A549 (cell line): ENCODE measurements around the gene PAIP1. TPM values are rescaled to one million over a fixed set of nuclear protein-coding genes. Genes with fewer than 3 reads are reported as not detected.

ENCODE experiments used
- ATAC-seq, 2 experiments: fragments of 200-7000 bp in 1 of 2; fragments of >200 bp in 1 of 2; cut with Nextera tagmentation in 1 of 2; cut with Tn5 transposase in 1 of 2; 3 replicates each; pipeline versions ENCODE4 v1.8.0 to v1.9.1; 2018 to 2020; ENCODE audit warnings: mild to moderate bottlenecking in 1 of 2, moderate library complexity in 1 of 2
- CTCF ChIA-PET: fragments of 300-600 bp; sonication (Branson Sonifier 250); formaldehyde crosslinking; extraction: SDS; loops from one replicate; lab custom pipeline; 2021; ENCODE audit warnings: antibody characterized with exemption, inconsistent platforms; lab: Yijun Ruan, JAX
- POLR2A ChIA-PET: fragments of 350-600 bp; formaldehyde crosslinking; extraction: SDS; loops from one replicate; lab custom pipeline; 2021; ENCODE audit warnings: antibody characterized with exemption, inconsistent platforms; lab: Yijun Ruan, JAX
- DNase-seq, 2 experiments: peaks; one replicate each; pipeline versions ENCODE4 v3.0.0 to v3.0.0-alpha.2; 2011 to 2016; ENCODE audit warnings: low read depth in 1 of 2, low spot score in 1 of 2
- FAIRE-seq: peaks from 2 replicates; lab custom pipeline; 2011; peaks lifted over from hg19 to GRCh38; lab: Jason Lieb, UNC
- H3K27ac ChIP-seq, 2 experiments: fragments of >200 bp; sonication (Bioruptor Twin); formaldehyde crosslinking; 3 replicates each; pipeline ENCODE4 v1.5.1; 2016 to 2017
- H3K4me1 ChIP-seq: fragments of >200 bp; sonication (Bioruptor Twin); formaldehyde crosslinking; 3 replicates; pipeline ENCODE4 v1.6.1; 2016
- H3K4me2 ChIP-seq: fragments of >200 bp; sonication (Bioruptor Twin); formaldehyde crosslinking; 3 replicates; pipeline ENCODE4 v1.6.1; 2016
- H3K4me3 ChIP-seq: fragments of >200 bp; sonication (Bioruptor Twin); formaldehyde crosslinking; 3 replicates; pipeline ENCODE4 v1.5.1; 2016
- H3K9me3 ChIP-seq: fragments of >200 bp; sonication (Bioruptor Twin); formaldehyde crosslinking; 3 replicates; pipeline ENCODE4 v1.6.1; 2016
- BHLHE40 ChIP-seq: IDR thresholded peaks from 2 replicates; pipeline ENCODE4 v1.6.1; 2012; ENCODE audit warnings: low read depth, low read length, inconsistent platforms
- CEBPB ChIP-seq, 2 experiments: fragments of >200 bp in 1 of 2; sonication (Bioruptor Twin) in 1 of 2; formaldehyde crosslinking in 1 of 2; IDR thresholded peaks; 2 replicates each; pipeline ENCODE4 v1.6.1; 2012 to 2016
- CTCF ChIP-seq: fragments of >200 bp; sonication (Bioruptor Twin); formaldehyde crosslinking; IDR thresholded peaks from 3 replicates; pipeline ENCODE4 v1.5.1; 2016
- ELK1 ChIP-seq: fragments of 150-350 bp; IDR thresholded peaks from 2 replicates; pipeline ENCODE4 v1.6.1; 2014; ENCODE audit warnings: low read depth, mild to moderate bottlenecking, low read length
- ESRRA ChIP-seq: fragments of 150-350 bp; IDR thresholded peaks from 2 replicates; pipeline ENCODE4 v1.6.1; 2014; ENCODE audit warnings: mild to moderate bottlenecking, low read length, borderline replicate concordance
- FOSB ChIP-seq: fragments of 250-450 bp; sonication (Bioruptor Pico); IDR thresholded peaks from 2 replicates; pipeline ENCODE4 v1.5.0; 2020; ENCODE audit warnings: mild to moderate bottlenecking, moderate library complexity
- HES2 ChIP-seq: fragments of >200 bp; sonication (Bioruptor Twin); formaldehyde crosslinking; IDR thresholded peaks from 2 replicates; pipeline ENCODE4 v1.6.1; 2016
- HMGXB4 ChIP-seq: fragments of 250-450 bp; sonication (Bioruptor Pico); IDR thresholded peaks from 2 replicates; pipeline ENCODE4 v1.5.0; 2021; ENCODE audit warnings: mild to moderate bottlenecking, moderate library complexity, borderline replicate concordance
- MAFK ChIP-seq: fragments of 450-650 bp; IDR thresholded peaks from 2 replicates; pipeline ENCODE4 v1.6.1; 2014; ENCODE audit not compliant: partially characterized antibody
- MAX ChIP-seq: IDR thresholded peaks from 2 replicates; pipeline ENCODE4 v1.6.1; 2012
- MAZ ChIP-seq: fragments of 150-350 bp; IDR thresholded peaks from 2 replicates; pipeline ENCODE4 v1.6.1; 2014; ENCODE audit warnings: antibody characterized with exemption, low read depth, low read length, borderline replicate concordance
- PBX3 ChIP-seq: IDR thresholded peaks from 2 replicates; pipeline ENCODE4 v1.6.1; 2012
- PHF8 ChIP-seq: fragments of 200-600 bp; sonication (generic); IDR thresholded peaks from 2 replicates; pipeline ENCODE4 v1.6.1; 2016; ENCODE audit warnings: low read depth, mild to moderate bottlenecking, antibody characterized with exemption, moderate library complexity, borderline replicate concordance
- POLR2AphosphoS2 ChIP-seq: conservative IDR thresholded peaks from 2 replicates; pipeline ENCODE4 v1.6.1; 2012; ENCODE audit warnings: low read length, improper control_type of control experiment, inconsistent platforms
- RCOR1 ChIP-seq: fragments of 150-350 bp; IDR thresholded peaks from 2 replicates; pipeline ENCODE4 v1.6.1; 2014; ENCODE audit warnings: antibody characterized with exemption, low read length, low read depth
- TFCP2L1 ChIP-seq: fragments of 250-450 bp; sonication (Bioruptor Pico); IDR thresholded peaks from 2 replicates; pipeline ENCODE4 v1.5.0; 2021; ENCODE audit warnings: mild to moderate bottlenecking
- ZFP36 ChIP-seq: fragments of 450-650 bp; IDR thresholded peaks from 2 replicates; pipeline ENCODE4 v1.6.1; 2014; ENCODE audit warnings: borderline replicate concordance; ENCODE audit not compliant: partially characterized antibody
- ZNF302 ChIP-seq: fragments of 250-450 bp; sonication (Bioruptor Pico); IDR thresholded peaks from 2 replicates; pipeline ENCODE4 v1.9.0; 2021; ENCODE audit warnings: inconsistent platforms, mild to moderate bottlenecking, moderate library complexity
- WGBS: methylation state at CpG from one replicate; pipeline ENCODE4 v1.1.6; 2017; ENCODE audit errors: missing lambda C conversion rate; 5-methylcytosine and 5-hydroxymethylcytosine counted together
- polyA plus RNA-seq, 4 experiments: library from polyadenylated mRNA; depleted of rRNA in 3 of 4; stranded (reverse); fragments of >200 nt; fragmentation: RNase III in 1 of 4; extraction: RNeasy Plus Mini Kit Qiagen cat#74134 plus additional on column Dnase treatment in 1 of 4; gene quantifications; 2 replicates in 3 of 4; 3 replicates in 1 of 4; pipeline ENCODE4 v1.2.3, GENCODE V29; 2011 to 2017

PAIP1 gene
- polyA plus RNA-seq, 2 of the 4 experiments (the other 2 are of a cell fraction): 89.6 to 188 TPM

GRCh38 chr5:43543434-43543833 lies 13.4 kb downstream of the PAIP1 start:
- Histone ChIP-seq H3K4me3 (no peak overlapping the region), H3K9me3 (no peaks in the 10 kb centered on the region), H3K4me1 (no peaks in the 10 kb centered on the region), H3K4me2 (no peak overlapping the region), H3K27ac (no peak overlapping the region)
- POLR2A ChIA-PET: no interaction called here
- no peak for FAIRE-seq
- no peak for ATAC-seq
- no peak for TF ChIP-seq ZFP36
- no peak for TF ChIP-seq CEBPB (IDR thresholded peaks at IDR 0.05)
- TF ChIP-seq RCOR1: no peak
- TF ChIP-seq, all 56 proteins: peak for 0
- CTCF ChIA-PET: interaction anchor here (0.9 to 1.3 kb wide), 2 partner anchors 8 to 16 kb away, joined by 3 to 4 read pairs; no protein-coding TSS in a partner anchor
- DNase-seq: no peak

- no peak for TF ChIP-seq ELK1
- TF ChIP-seq POLR2AphosphoS2: no peak
- TF ChIP-seq ZNF302 (CRISPR knock-in tag): no peak
- TF ChIP-seq BHLHE40: no peak
- TF ChIP-seq FOSB (CRISPR knock-in tag): no peak
- no peak for TF ChIP-seq CTCF
- TF ChIP-seq PHF8: no peak
- no peak for TF ChIP-seq MAFK
- no peak for TF ChIP-seq MAX
- no peak for TF ChIP-seq PBX3
- no peak for TF ChIP-seq ZFP36
- no peak for TF ChIP-seq ESRRA
- no peak for TF ChIP-seq HMGXB4 (CRISPR knock-in tag)
- no peak for TF ChIP-seq MAZ
Observed at GRCh38 chr5:43540746-43541145, 16.1 kb downstream of the PAIP1 start.

GRCh38 chr5:43536972-43537371 lies 19.9 kb downstream of the PAIP1 start:
- ChIA-PET CTCF (interaction anchor here (0.7 to 1.9 kb wide), 2 partner anchors 15 to 19 kb away, joined by 3 to 6 read pairs; no protein-coding TSS in a partner anchor), POLR2A (no interaction called here)
- Histone ChIP-seq H3K4me1 (no peaks in the 10 kb centered on the region), H3K9me3 (no peaks in the 10 kb centered on the region), H3K27ac (no peak overlapping the region), H3K4me2 (no peak overlapping the region), H3K4me3 (no peak overlapping the region)
- ATAC-seq (no peak), DNase-seq (no peak), FAIRE-seq (no peak)
- TF ChIP-seq TFCP2L1 (CRISPR knock-in tag) (no peak), HES2 (no peak), MAFK (peak; percentile 81)

More at GRCh38 chr5:43540746-43541145, 16.1 kb downstream of the PAIP1 start:
- no peak overlapping the region for H3K27ac ChIP-seq
- ChIA-PET CTCF (interaction anchor here (1.3 to 1.5 kb wide), 2 partner anchors 57 to 151 kb away, joined by 5 to 7 read pairs; partner anchors contain the start of gene TMEM267), POLR2A (interaction anchor here (1.8 kb wide), 1 partner anchor 15 kb away, joined by 5 read pairs; no protein-coding TSS in a partner anchor)
- no peaks in the 10 kb centered on the region for H3K9me3 ChIP-seq
- ATAC-seq (no peak), FAIRE-seq (no peak), DNase-seq (no peak)
- 86% methylated on average over 6 of the region's 6 CpGs for WGBS
- no peak overlapping the region for H3K4me2 ChIP-seq
- no peaks in the 10 kb centered on the region for H3K4me1 ChIP-seq
- H3K4me3 ChIP-seq: no peak overlapping the region
